HG03103 (cell line): ENCODE results near the gene LILRB5.
"Not testable (repeated sequence)": the region's sequence is repeated elsewhere in the genome, so short reads cannot be mapped to it uniquely, and the experiment has no call there.

Source experiments
- ATAC-seq: cut with Tn5 transposase; IDR thresholded peaks from one replicate; pipeline ENCODE4 v1.9.1; 2021; ENCODE audit warnings: low read depth; ENCODE audit not compliant: unreplicated experiment

LILRB5 gene

GRCh38 chr19:54217517-54218247 lies 39.4 kb downstream of the LILRB5 start:
- not testable (repeated sequence) for ATAC-seq

- ATAC-seq = no peak
Measured at GRCh38 chr19:54216869-54217268, 40.2 kb downstream of the LILRB5 start.

GRCh38 chr19:54214734-54215133 lies 42.3 kb downstream of the LILRB5 start:
- not testable (repeated sequence) for ATAC-seq

- not testable (repeated sequence) for ATAC-seq
Measured at GRCh38 chr19:54214217-54214616, 42.9 kb downstream of the LILRB5 start.

GRCh38 chr19:54211235-54211634 lies 45.8 kb downstream of the LILRB5 start:
- ATAC-seq = no peak

GRCh38 chr19:54209811-54210494 lies 47.1 kb downstream of the LILRB5 start:
- no peak for ATAC-seq

- no peak for ATAC-seq
Measured at GRCh38 chr19:54209058-54209810, 47.8 kb downstream of the LILRB5 start.

GRCh38 chr19:54208784-54209057 lies 48.4 kb downstream of the LILRB5 start:
- no peak for ATAC-seq

- ATAC-seq = no peak
Measured at GRCh38 chr19:54207983-54208783, 48.9 kb downstream of the LILRB5 start.

GRCh38 chr19:54207676-54207982 lies 49.4 kb downstream of the LILRB5 start:
- no peak for ATAC-seq

- ATAC-seq = not testable (repeated sequence)
Measured at GRCh38 chr19:54207193-54207592, 49.9 kb downstream of the LILRB5 start.

- no peak for ATAC-seq
Measured at GRCh38 chr19:54206831-54207177, 50.3 kb downstream of the LILRB5 start.

- no peak for ATAC-seq
Measured at GRCh38 chr19:54206030-54206830, 50.8 kb downstream of the LILRB5 start.

GRCh38 chr19:54204767-54205468 lies 52.2 kb downstream of the LILRB5 start:
- no peak for ATAC-seq

- ATAC-seq = no peak
Measured at GRCh38 chr19:54203151-54203611, 53.9 kb downstream of the LILRB5 start.

- no peak for ATAC-seq
Measured at GRCh38 chr19:54201980-54202379, 55.1 kb downstream of the LILRB5 start.

- no peak for ATAC-seq
Measured at GRCh38 chr19:54201172-54201701, 55.8 kb downstream of the LILRB5 start.
